ENCODE data around the gene GRB2. TPM values are rescaled to one million over a fixed set of nuclear protein-coding genes. Genes with fewer than 3 reads are reported as not detected.

The GRB2 gene
- total RNA-seq, 1 experiment from 2014 or later = 115 TPM

GRCh38 chr17:75352079-75352569 is 53.4 kb downstream of the GRB2 start:
- H3K4me1 ChIP-seq = peaks cover 16% of the 10 kb centered on the region
- POLR2A ChIA-PET = no interaction called here
- no TSS peak for BruUV-seq (replicated peaks)
- H3K4me3 ChIP-seq (ENCODE audit: low read depth, low read length) = no peak overlapping the region
- Mint-ChIP-seq H3K4me1 (ENCODE audit: low read depth, unreplicated experiment) (peaks cover 39% of the 10 kb centered on the region), H3K27me3 (ENCODE audit: insufficient read depth, unreplicated experiment) (no peaks in the 10 kb centered on the region), H3K4me3 (ENCODE audit: unreplicated experiment) (no peak overlapping the region), H3K9me3 (ENCODE audit: unreplicated experiment) (peaks cover 10% of the 10 kb centered on the region), H3K36me3 (ENCODE audit: insufficient read depth, unreplicated experiment) (peaks cover 30% of the 10 kb centered on the region), H3K27ac (ENCODE audit: unreplicated experiment) (no peak overlapping the region)
- no peaks in the 10 kb centered on the region for H3K36me3 ChIP-seq (ENCODE audit: control insufficient read depth, insufficient read depth, low read length)
- CTCF ChIA-PET = interaction anchor here (1.0 kb wide), 1 partner anchor 41 kb away, joined by 3 read pairs; no protein-coding TSS in a partner anchor
- peaks cover 6% of the 10 kb centered on the region; the same call in 1 of the 2 replicates for H3K9me3 ChIP-seq
- no peak for TF ChIP-seq CTCF (IDR thresholded peaks at IDR 0.05; ENCODE audit: insufficient read depth in 1 of 2, low read depth in 1 of 2, low read length in 1 of 2, severe bottlenecking in 1 of 2, unreplicated experiment in 1 of 2)
- H3K27me3 ChIP-seq (replicated peaks; ENCODE audit: control insufficient read depth, insufficient read depth, low read length) = no peaks in the 10 kb centered on the region
- intact Hi-C loops (cut with micrococcal nuclease; ENCODE audit: unreplicated experiment) = no loop called here
- no peak for DNase-seq

GRCh38 chr17:75350706-75351105 is 54.8 kb downstream of the GRB2 start:
- H3K27me3 ChIP-seq (replicated peaks; ENCODE audit: control insufficient read depth, insufficient read depth, low read length) = no peaks in the 10 kb centered on the region
- intact Hi-C loops (cut with micrococcal nuclease; ENCODE audit: unreplicated experiment) = no loop called here
- peaks cover 10% of the 10 kb centered on the region for H3K9me3 Mint-ChIP-seq (ENCODE audit: unreplicated experiment)
- ChIA-PET CTCF (interaction anchor here (0.6 to 0.8 kb wide), 2 partner anchors 14 to 86 kb away, joined by 3 to 4 read pairs; no protein-coding TSS in a partner anchor), POLR2A (interaction anchor here (0.6 kb wide), 4 partner anchors 27 to 309 kb away, joined by 3 read pairs; no protein-coding TSS in a partner anchor)
- H3K4me1 Mint-ChIP-seq (ENCODE audit: low read depth, unreplicated experiment) = peaks cover 37% of the 10 kb centered on the region
- H3K4me1 ChIP-seq = peaks cover 19% of the 10 kb centered on the region
- H3K27ac Mint-ChIP-seq (ENCODE audit: unreplicated experiment) = no peak overlapping the region
- no peak for TF ChIP-seq CTCF (IDR thresholded peaks at IDR 0.05; ENCODE audit: insufficient read depth in 1 of 2, low read depth in 1 of 2, low read length in 1 of 2, severe bottlenecking in 1 of 2, unreplicated experiment in 1 of 2)
- peaks cover 6% of the 10 kb centered on the region; the same call in 1 of the 2 replicates for H3K9me3 ChIP-seq
- peaks cover 32% of the 10 kb centered on the region for H3K36me3 Mint-ChIP-seq (ENCODE audit: insufficient read depth, unreplicated experiment)
- H3K4me3 Mint-ChIP-seq (ENCODE audit: unreplicated experiment) = no peak overlapping the region
- no peak overlapping the region for H3K4me3 ChIP-seq (ENCODE audit: low read depth, low read length)
- no peak for DNase-seq
- no peaks in the 10 kb centered on the region for H3K36me3 ChIP-seq (ENCODE audit: control insufficient read depth, insufficient read depth, low read length)
- no TSS peak for BruUV-seq (replicated peaks)
- H3K27me3 Mint-ChIP-seq (ENCODE audit: insufficient read depth, unreplicated experiment) = no peaks in the 10 kb centered on the region

GRCh38 chr17:75350029-75350428 is 55.4 kb downstream of the GRB2 start:
- H3K36me3 ChIP-seq (ENCODE audit: control insufficient read depth, insufficient read depth, low read length) = no peaks in the 10 kb centered on the region
- Mint-ChIP-seq H3K27me3 (ENCODE audit: insufficient read depth, unreplicated experiment) (no peaks in the 10 kb centered on the region), H3K4me1 (ENCODE audit: low read depth, unreplicated experiment) (peaks cover 37% of the 10 kb centered on the region), H3K4me3 (ENCODE audit: unreplicated experiment) (no peak overlapping the region), H3K27ac (ENCODE audit: unreplicated experiment) (no peak overlapping the region), H3K9me3 (ENCODE audit: unreplicated experiment) (peaks cover 4% of the 10 kb centered on the region), H3K36me3 (ENCODE audit: insufficient read depth, unreplicated experiment) (peaks cover 32% of the 10 kb centered on the region)
- intact Hi-C loops (cut with micrococcal nuclease; ENCODE audit: unreplicated experiment) = no loop called here
- H3K9me3 ChIP-seq = peaks cover 5% of the 10 kb centered on the region; the same call in 1 of the 2 replicates
- no TSS peak for BruUV-seq (replicated peaks)
- peaks cover 19% of the 10 kb centered on the region for H3K4me1 ChIP-seq
- no peaks in the 10 kb centered on the region for H3K27me3 ChIP-seq (replicated peaks; ENCODE audit: control insufficient read depth, insufficient read depth, low read length)
- TF ChIP-seq CTCF (IDR thresholded peaks at IDR 0.05; ENCODE audit: insufficient read depth in 1 of 2, low read depth in 1 of 2, low read length in 1 of 2, severe bottlenecking in 1 of 2, unreplicated experiment in 1 of 2) = no peak
- no peak for DNase-seq
- ChIA-PET POLR2A (interaction anchor here (0.6 kb wide), 4 partner anchors 27 to 308 kb away, joined by 3 read pairs; no protein-coding TSS in a partner anchor), CTCF (interaction anchor here (0.6 to 0.8 kb wide), 2 partner anchors 15 to 85 kb away, joined by 3 to 4 read pairs; no protein-coding TSS in a partner anchor)
- H3K4me3 ChIP-seq (ENCODE audit: low read depth, low read length) = no peak overlapping the region
